Measurements from ENCODE around the gene LRRC72. TPM values are rescaled to one million over a fixed set of nuclear protein-coding genes. Genes with fewer than 3 reads are reported as not detected.

Gene LRRC72
- total and polyA plus RNA-seq, 9 of the 15 experiments (the other 6 are each of a cell fraction or from before 2014, with no cell fraction given), result 0.10 TPM; not detected in 8

- Histone ChIP-seq H3K9me3 (replicated peaks; ENCODE audit: control insufficient read depth, insufficient read depth, low read depth, low read length) (no peaks in the 10 kb centered on the region), H3K36me3 (ENCODE audit: control insufficient read depth, insufficient read depth, low read length) (no peaks in the 10 kb centered on the region), H3K4me3 (no peak overlapping the region), H3K27ac (ENCODE audit: extremely low read depth, low read depth, low read length) (no peak overlapping the region), H2AFZ (ENCODE audit: low read depth, low read length) (no peak overlapping the region), H3K27me3 (ENCODE audit: control insufficient read depth in 2 of 2, insufficient read depth in 2 of 2, low read length in 2 of 2) (no peaks in the 10 kb centered on the region), H3K79me2 (ENCODE audit: control insufficient read depth, insufficient read depth, low read length) (no peaks in the 10 kb centered on the region), H3K9me1 (ENCODE audit: control insufficient read depth, insufficient read depth, low read length) (no peaks in the 10 kb centered on the region), H4K20me1 (replicated peaks; ENCODE audit: control insufficient read depth, insufficient read depth, low read length) (no peaks in the 10 kb centered on the region), H3K4me1 (replicated peaks in 1 of 2; ENCODE audit: control insufficient read depth in 2 of 2, insufficient read depth in 2 of 2, low read length in 2 of 2) (no peaks in the 10 kb centered on the region), H3K9ac (ENCODE audit: insufficient read depth in 1 of 2, low read depth in 2 of 2, low read length in 2 of 2) (no peak overlapping the region), H3K4me2 (ENCODE audit: insufficient read depth, low read length) (no peak overlapping the region)
- FAIRE-seq (no peak), DNase-seq (ENCODE audit: extremely low read depth in 1 of 4, low spot score in 3 of 4) (no peak), ATAC-seq (no peak)
- ChIA-PET CTCF (ENCODE audit: low intra/inter-chr PET ratio) (no interaction called here), POLR2A (no interaction called here)
- TF ChIP-seq ZNF668 (CRISPR knock-in tag; IDR thresholded peaks at IDR 0.05) (no peak), SPI1 (IDR thresholded peaks at IDR 0.05; ENCODE audit: borderline replicate concordance, low read depth, low read length) (0 out of 2 replicates have a peak, but pooled peaks have one; percentile 9), CBX2 (IDR thresholded peaks at IDR 0.05; ENCODE audit: insufficient read depth, low read length, poor library complexity, severe bottlenecking) (no peak), PRDM10 (IDR thresholded peaks at IDR 0.05; ENCODE audit: partially characterized antibody) (no peak), EHMT2 (IDR thresholded peaks at IDR 0.05) (no peak), ZNF644 (tag; IDR thresholded peaks at IDR 0.05; ENCODE audit: low read depth) (no peak), ZBTB1 (CRISPR knock-in tag; IDR thresholded peaks at IDR 0.05; ENCODE audit: borderline replicate concordance, low read depth) (no peak)
- WGBS (ENCODE audit: insufficient coverage, low coverage, missing lambda C conversion rate), result 54% methylated on average over 4 of the region's 4 CpGs
- intact Hi-C loops (cut with micrococcal nuclease) (no loop called here), in situ Hi-C loops (cut with MboI) (loop anchor here (25.0 kb wide), 1 partner anchor 485 kb away; no protein-coding TSS in a partner anchor)
- BruUV-seq (replicated peaks), result no TSS peak
These were observed 45.3 kb downstream of the LRRC72 start for GRCh38 chr7:16571941-16572340.
